Hematopoietic multipotent progenitor cell treated with erythropoietin and hydrocortisone succinate and interleukin-3 and kit ligand, for 4 days (in vitro differentiated cells): ENCODE data around the gene HES7.
"Not testable (repeated sequence)": the region's sequence is repeated elsewhere in the genome, so short reads cannot be mapped to it uniquely, and the experiment has no call there.

ENCODE experiments used
- DNase-seq: peaks from one replicate; pipeline ENCODE4 v3.0.0-alpha.2; 2015

HES7 gene

DNA sequence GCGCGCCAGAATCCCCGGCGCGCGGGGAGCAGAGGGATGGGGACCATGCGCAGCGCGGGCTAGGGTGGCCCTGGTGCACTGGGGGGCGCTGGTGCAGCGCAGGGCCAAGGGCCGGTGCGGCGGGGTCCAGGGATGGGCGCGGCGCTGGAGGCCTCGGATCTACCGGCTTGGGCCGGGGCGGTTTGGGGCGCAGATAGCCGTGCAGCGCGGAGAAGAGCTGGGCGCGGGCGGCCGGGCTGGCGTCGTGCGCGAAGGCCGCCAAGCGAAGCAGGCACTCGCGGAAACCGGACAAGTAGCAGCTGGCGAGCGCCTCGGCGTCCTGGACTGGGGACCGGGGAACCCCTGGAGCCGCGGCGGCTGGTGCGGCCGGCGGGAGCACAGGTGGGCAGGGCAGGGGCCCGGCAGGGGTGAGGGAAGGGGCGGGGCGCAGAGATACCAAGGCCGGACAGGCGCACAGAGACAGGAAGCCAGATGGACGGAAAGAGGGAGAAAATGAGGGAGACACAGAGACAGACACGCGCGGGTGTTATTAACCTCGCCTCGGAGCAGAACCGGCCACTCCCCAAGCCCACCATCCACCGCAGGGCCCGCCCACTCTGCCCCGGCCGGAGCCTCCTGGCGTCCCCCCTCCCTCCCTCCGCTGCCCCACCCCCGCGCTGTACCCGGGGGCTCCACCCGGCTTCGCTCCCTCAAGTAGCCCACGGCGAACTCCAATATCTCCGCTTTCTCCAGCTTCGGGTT is 2.1 kb downstream of the HES7 start:
- DNase-seq = peak; percentile 87

DNA sequence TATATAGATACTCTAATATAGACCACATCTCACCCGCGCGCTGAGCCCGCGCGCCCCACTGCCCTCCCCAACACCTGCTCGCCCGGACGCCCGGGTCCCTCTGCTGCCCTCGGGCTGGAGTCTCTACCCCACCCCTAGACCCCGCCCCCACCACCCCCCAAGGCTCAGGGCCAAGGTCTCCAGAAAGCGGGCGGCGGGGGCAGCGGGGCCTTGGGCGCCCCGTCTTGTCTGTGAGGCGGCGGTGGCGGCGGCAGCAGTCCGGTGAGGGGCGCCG is 2.6 kb downstream of the HES7 start:
- DNase-seq = no peak

DNA sequence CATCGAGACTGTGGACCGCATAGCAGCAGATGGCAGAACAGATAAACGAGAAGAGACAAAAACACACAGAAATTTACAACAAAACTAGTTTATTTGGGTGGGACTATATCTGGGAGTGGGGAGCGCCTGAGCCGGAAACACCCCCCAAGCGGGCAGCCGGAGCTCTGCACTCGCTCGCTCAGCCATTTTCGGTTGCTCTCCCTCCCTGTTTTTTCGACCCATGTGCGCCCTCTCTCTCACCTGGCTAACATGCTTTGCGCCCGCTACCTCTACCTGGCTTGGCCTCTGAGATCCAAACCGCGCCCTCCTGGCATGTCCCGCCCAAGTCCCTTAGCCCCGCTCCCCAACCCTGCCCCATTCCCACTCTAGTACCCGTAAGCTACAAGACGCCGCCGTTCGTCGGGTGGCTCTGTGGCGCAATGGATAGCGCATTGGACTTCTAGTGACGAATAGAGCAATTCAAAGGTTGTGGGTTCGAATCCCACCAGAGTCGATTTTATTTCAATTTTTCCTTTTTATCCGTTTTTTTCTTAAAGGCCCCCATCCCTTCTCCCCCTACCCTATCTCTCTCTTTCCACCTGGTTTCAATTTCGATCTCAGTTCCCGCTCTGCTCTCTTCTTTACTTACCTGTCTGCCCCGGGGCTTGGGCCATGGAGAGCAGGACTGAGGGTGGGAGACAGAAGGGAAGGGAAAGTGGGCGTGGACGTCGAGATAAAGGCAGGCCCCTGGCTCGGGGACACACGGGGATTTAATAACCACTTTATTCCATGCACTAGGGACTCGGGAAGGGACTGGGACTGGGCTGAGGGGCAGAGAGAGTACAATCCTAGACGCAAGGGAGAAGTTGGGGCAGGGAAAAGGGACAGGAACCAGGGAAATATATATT is 3.1 kb downstream of the HES7 start:
- peak; percentile 89 for DNase-seq

DNA sequence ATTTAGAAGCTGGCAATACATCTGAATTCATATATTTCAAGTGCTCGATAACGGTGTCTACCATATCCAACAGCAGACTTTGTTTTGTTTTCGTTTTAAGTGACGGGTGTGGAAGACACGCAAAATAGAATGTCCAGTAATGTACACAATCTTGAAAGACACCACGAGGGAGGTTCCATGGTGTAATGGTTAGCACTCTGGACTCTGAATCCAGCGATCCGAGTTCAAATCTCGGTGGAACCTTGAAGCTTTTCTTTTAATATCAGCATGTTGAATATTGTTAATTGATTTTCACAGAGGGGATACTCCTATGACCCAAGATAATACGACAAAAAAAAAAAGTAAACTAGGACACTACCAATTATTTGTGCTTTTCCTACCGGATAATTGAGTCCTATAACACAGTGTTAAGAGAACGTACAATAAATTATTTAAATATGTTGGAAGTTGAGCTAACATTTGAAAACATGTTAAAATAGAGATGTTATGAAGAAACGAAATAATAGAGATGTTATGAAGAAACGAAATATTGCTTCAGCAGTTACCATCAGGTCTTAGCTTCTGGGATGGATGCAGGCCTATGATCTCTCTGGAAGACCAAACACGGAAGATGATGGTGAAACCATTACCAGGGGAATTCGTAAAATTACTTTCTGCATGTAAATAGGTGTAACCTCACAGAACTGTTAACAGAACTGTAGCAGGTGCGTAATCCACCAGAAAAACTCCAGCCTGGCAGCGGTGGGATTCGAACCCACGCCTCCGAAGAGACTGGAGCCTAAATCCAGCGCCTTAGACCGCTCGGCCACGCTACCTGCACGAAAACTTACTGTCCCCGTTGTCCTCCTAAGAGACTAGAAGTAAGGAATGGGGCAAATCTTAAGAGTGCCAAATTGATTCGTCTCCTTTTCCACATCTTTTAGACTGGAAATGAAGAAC is 4.1 kb downstream of the HES7 start:
- DNase-seq = peak; percentile 97

DNA sequence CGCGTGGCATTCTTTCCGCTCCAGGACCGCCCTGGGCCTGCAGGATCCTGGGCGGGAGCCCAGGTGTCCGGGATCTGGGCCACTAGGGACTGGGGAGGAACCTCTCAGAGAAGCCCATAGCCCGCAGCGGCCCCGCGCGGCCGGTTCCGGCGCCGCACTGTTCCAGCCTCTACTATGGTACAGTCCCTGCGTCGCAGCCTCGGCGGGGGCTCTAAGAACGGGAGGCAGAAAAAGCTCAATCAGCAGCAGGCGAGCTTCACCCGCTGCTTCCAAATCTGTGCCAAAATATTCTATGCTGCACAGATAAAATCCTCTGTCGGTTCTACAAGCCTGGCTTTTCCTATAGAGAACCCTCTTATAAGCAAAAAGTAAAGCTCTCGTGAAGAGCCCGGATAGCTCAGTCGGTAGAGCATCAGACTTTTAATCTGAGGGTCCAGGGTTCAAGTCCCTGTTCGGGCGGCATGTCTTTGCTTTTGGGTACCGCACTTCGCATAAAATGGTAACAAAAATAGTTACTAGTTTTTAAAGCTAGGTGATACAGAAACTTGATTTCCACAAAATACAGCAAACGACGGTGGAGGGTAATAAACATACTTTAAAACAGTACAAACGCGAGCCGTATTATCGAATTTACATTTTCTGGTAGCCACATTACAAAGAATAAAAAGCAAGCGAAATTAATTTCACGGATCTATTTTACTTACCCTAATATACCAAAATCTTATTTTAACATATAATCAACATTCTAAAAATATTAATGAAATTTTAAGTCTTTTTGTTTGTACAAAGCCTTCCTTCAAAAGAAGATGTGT is 4.9 kb downstream of the HES7 start:
- peak; percentile 93 for DNase-seq

DNA sequence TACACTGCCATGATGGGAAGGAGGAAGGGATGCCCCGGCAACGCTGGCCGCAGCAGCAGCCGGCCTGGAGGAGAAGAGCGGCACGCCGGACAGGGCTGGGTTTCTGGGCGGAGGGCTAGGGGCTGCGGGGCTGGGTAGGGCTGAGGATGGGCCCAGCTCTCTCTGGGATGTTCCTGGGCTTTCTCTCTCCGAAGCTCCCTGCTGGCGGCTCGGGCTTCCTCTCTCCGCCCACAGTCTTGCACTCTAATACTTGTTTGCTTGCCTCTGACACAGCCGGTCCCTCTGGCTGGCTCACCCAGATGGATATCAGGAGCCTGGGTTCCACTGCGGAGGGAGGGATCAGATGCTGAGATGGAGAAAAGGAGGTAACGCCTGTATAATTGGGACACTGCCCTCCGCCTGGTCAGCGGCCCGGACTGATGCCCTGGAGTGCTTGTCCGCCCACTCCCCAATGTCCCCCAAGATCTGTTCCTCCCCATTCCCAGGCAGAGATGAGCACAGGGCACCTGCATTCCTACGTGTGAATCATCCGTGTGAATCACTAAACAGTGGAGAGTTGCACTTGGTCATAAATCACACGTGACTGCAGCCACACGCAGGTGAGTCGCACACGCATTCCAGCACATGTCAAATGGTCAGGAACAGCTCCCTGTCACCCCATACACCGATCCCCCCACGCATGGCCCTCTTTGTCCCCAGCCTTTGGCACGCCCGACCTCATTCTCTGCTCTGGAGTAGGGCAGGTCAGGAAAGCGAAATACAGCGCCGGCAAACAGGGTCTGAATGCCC is 5.7 kb downstream of the HES7 start, which contains the start of gene ALOXE3:
Gene ALOXE3, minus strand, starts transcription at position 535 of the 789 bp plus-strand sequence. Its CDS starts 524 bp downstream, at position 11.
- DNase-seq = peak; percentile 66

DNA sequence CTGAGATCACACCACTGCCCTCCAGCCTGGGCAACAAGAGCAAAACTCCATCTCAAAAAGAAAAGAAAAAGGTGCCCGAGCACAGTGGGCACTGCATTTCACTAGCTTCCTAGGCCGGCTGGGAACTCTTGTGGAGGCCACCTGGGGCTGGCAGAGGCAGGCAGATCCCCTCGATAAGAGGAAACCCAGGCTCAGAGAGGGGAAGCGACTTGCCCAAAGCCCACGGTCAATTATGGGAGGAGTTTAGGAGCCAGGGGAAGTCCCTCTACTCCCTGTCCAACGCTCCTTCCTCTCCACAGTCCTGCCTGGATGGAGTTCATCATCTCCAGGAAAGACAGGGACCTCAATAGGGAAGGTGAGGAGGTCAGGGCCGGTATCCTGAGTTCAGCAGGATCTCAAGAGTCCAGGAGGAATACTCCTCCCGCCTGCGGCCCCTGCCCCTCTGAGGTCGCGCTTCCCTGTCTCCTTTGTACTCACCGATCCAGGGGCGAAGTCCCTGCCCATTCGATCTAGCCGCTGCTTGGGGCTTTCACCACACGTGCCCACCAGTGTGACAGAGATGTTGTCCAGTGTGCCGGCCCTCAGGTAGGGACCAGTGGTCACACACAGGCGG is 6.4 kb downstream of the HES7 start:
- DNase-seq = peak; percentile 43

DNA sequence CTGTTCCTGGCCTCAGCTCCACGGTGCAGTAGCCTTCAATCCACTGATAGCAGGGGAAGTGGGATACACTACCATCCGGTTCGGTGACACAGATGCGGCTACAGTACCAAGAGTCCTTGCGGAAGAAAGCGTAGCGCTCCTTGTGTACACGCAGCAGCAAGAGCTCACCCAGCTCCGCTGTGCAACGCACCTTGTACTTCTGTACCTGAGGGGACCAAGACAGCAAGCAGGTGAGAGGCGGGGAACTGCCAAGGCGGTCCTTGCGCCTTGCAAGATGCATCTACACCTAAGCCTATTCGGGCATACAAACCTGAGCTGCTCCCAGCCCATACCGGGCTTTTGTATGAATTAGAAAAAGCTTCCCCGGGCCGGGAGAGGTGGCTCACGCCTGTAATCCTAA is 7.1 kb downstream of the HES7 start:
- no peak for DNase-seq

DNA sequence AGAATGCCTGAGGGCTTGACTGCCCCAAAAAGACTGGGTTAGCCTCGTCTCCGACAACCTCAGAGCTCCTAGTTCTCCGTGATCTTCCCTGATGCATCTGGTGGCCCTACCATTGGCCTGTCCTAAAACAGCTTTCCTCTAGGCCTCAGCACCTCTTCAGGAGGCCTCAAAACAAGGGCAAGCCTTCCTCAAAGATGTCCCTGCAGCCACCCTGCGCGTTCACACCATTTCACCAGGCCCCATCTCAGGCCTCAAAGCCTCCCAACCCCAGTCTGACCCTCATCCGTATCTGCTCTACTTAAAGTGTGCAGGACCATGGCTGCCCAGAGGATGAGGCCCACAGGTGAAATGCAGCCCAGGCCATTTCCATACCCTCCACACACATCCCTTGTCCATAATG is 13.0 kb downstream of the HES7 start:
- DNase-seq = no peak

DNA sequence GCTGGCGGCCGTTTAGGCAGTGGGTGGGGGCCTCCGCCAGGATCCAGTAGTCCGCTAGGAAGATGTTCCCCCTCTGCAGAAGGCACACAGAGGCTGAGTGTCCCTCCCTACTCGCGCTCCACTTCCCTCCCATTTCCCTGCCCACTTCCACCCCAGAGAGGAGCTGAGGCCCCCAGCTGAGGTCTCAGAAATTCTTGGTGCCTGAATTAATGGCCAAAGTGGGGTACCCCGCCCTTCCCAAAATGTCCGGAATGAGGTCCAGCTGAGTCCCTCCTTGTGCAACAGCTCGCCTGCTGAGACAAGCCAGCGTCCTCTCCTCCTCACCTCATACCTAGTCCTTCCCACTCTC is 13.5 kb downstream of the HES7 start:
- no peak for DNase-seq

DNA sequence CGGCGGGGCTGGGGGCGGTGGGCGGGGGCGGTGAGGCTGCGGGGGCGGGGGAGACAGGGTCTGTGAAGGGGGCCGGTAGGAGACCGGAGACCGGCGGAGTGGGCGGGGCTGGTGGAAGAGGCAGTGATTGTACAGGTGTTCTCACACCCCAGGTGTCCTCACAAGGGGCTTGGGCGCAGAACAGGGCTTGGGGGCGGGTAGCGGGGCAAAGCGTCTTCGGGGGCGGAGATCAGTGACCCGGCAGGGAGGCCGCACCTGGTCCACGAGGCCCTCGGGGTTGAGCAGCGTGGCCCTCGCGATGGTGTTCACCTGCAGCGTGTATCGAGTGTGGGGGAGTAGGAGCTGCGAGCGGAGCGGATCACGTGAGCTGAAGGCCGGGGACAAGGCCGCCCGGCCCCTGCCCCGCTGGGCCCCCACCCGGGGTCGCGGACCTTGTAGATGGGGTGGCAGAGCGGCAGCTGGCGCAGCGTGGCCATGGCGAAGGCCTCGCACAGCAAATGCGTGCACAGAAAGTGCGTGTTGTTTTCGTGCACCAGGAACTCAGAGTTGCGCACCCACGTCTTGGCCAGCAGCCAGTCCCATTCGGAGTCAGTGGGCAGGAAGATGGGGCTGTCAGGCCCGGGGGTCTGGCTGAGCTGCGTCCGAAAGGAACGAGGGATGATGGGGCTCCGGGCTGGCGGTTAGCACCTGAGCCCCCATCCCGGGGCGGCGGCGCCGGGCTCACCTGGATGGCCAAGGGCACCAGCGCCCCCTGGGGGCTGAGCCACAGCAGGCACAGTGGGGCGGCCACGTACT is 14.0 kb downstream of the HES7 start:
- DNase-seq = peak; percentile 73

DNA sequence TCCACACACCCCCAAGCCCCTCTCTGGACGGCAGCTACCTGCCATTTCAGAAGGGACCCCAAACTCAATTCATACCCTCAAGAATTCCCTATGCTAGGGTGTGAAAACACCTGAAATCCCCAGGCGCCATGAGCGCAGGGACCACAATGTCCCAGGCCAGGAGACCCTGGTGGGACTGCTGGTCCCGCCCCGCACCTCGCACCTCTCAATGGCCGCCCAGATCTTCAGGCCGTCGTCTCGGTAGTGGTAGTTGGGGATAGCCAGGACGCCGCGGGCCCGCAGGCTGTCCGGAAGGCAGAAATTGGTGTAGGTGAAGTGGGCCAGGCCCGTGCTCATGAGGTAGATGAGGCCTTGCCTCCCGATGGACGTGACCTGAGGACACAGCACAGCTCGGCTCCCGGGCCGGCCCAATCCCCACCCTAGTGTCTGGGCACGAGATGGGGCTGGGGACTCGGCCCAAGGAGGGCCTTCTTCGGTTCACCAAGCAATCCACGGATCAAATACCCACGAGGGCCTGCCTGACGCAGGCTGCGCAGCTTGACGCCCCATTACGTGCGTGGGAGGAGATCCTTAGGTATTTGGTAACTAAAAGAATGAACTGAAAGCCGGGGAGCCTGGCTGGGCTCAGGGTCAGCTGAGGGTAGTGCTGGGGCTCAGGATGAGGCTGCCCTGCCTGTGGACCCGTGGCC is 14.8 kb downstream of the HES7 start:
- no peak for DNase-seq

DNA sequence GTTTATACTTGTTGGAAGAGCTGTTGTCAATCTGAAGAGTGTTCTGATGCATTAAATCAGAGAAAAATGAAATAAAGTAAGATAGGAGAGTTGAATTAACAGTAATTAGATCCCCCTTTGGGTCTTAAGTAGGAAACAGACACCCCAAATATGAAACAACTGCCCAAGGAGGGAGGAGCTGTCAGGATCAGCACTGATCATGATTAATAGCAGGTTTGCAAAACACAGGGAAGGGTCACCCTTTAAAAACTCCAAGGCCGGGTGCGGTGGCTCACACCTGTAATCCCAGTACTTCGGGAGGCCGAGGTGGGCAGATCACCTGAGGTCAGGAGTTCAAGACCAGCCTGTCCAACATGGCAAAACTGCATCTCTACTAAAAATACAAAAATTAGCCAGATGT is 16.9 kb downstream of the HES7 start:
- DNase-seq = not testable (repeated sequence)

DNA sequence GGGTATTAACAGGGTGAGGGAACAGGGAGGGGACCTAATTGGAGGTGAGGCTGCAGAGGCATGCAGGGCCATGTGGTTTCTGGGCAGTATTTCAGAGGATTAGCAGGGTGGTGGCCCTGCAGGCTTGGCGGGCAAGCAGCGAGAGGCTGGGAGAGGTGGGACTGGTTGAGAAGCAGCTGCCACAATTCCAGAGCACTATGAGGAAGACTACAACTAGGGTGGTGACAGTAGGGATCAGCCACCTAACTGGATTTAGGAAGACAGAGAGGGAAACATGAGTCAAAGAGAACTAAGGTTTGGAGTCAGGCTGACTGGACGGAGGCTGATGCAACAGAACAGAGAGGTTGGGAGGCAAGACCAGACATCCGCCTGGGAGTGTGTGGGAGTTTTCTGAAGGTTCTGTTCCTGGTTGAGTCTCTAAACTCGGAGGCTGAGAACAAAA is 17.9 kb downstream of the HES7 start:
- no peak for DNase-seq

DNA sequence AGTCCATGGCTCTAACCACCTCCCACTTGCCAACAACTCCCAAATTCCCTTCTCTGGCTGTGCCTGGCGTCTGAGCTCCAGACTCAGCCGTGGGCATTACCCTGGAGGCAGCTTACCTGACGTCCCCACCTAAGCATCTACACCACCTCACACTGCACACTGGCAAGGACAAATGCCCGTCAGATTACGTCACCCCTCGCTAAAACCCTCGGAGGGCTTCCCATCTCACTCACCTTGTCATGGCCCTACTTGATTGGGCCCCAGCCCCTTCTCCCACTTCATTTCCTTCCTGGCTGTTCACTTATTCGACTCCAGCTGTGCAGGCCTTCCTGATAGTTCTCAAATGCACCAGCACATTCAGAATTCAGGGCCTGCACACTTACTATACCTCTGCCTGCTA is 19.0 kb downstream of the HES7 start:
- DNase-seq = no peak

DNA sequence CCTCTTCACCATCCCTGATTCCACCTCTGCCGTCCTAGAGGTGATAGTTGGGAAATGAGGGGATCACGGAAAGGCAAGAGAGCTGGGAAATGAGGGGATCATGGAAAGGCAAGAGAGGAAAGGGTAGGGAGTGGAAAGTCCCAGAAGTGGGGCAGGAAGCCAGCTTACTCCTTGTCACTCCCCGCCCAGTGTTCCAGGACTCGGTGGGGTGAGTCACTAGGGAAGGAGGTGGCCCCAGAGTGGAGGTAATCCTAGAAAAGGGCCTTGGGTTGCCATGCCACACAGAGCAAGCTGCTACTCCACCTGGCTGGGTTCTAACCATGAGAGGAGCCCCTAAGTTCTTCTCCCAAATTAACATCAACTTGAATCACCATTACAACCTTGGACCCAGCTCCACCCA is 20.4 kb downstream of the HES7 start:
- DNase-seq = no peak

DNA sequence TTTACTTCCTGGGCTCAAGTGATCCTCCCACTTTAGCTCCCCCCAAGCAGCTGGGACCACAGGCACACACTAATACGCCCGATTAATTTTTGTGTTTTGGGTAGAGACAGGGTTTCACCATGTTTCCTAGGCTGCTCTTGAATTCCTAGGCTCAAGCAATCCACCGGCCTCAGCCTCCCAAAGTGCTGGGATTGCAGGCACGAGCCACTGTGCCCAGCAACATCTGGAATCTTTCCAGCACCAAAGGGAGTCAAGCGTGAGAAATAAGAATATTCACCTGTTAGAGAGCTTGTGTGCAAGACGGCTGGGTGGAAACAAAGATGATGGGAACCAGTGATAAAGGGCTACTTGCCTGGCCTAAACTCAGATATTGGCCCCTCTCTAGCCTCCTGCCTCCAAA is 22.2 kb downstream of the HES7 start:
- DNase-seq = no peak

DNA sequence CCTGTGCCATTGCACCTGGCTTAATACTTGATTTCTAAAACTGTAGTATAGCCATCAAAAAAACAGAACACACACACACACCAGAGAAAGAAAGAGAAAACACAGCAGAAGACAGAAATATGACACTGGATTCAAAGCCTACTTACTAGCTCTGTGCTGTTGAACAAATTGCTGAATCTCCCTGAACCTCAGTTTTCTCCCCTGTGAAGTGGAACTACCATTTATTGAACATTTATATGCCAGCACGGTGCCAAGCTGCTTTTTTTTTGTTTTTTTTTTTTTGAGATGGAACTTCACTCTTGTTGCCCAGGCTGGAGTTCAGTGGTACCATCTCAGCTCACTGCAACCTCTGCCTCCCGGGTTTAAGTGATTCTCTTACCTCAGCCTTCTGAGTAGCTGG is 23.1 kb downstream of the HES7 start:
- no peak for DNase-seq

DNA sequence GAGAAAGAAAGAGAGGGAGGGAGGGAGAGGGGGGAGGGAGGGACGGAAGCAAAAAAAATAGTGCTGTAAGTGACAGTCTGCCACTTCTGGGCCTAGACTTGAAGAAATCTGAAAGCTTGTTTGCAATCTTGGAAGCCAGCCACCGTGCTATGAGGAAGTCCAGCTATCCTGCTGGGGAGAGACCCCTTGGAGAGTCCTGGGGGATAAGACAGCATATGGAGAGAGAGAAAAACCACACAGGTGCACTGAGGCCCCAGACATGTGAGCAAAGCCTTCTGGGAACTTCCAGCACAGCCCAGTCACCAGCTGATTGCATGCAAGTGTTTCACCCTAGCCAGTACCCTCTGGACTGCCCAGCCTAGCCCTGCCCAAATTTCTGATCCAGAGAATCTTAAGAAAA is 23.8 kb downstream of the HES7 start:
- no peak for DNase-seq

DNA sequence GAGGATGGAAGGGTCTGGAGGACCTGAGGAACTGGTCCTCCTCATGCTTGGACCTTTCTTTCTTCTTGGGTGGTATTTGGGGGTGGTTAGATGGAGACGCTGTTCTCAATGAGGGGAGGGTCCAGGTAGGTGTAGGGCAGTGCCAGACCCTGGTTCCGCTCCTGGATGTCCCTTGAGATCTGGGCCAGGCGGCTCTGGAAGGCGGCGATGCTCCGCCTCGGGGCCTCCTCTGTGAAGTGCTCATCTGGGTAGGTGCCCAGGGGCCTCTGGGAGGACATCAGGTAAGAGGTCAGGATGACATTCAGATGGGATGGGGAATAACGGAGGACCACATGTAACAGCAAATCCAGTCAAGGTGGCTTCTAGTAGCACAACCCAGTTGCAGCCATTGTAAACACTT is 27.4 kb downstream of the HES7 start:
- no peak for DNase-seq
